BJ (cell line): Measurements from ENCODE around the gene SMG6. TPM values are rescaled to one million over a fixed set of nuclear protein-coding genes. Genes with fewer than 3 reads are reported as not detected.

Experiments used
- CTCF ChIA-PET: fragments of 350-600 bp; formaldehyde crosslinking; extraction: SDS; loops from one replicate; lab custom pipeline; 2021; ENCODE audit warnings: antibody characterized with exemption, inconsistent platforms; lab: Yijun Ruan, JAX
- POLR2A ChIA-PET: fragments of 300-600 bp; sonication (Branson Sonifier 250); formaldehyde crosslinking; extraction: SDS; loops from one replicate; lab custom pipeline; 2021; ENCODE audit warnings: antibody characterized with exemption; lab: Charles Lee
- DNase-seq: peaks from one replicate; pipeline ENCODE4 v3.0.0-alpha.2; 2011; ENCODE audit warnings: low read depth
- H3K27me3 ChIP-seq: 2 replicates; pipeline ENCODE4 v1.6.0; 2011; ENCODE audit warnings: low read length; ENCODE audit not compliant: control insufficient read depth, insufficient read depth
- H3K36me3 ChIP-seq: 2 replicates; pipeline ENCODE4 v1.5.1; 2011; ENCODE audit warnings: low read length; ENCODE audit not compliant: control insufficient read depth, insufficient read depth
- H3K4me3 ChIP-seq: 2 replicates; pipeline ENCODE4 v1.5.1; 2011; ENCODE audit warnings: low read depth, mild to moderate bottlenecking, control low read depth, low read length
- CTCF ChIP-seq: IDR thresholded peaks from 2 replicates; pipeline ENCODE4 v1.5.1; 2011; ENCODE audit warnings: low read depth, mild to moderate bottlenecking, control low read depth, inconsistent platforms, low read length, moderate library complexity; ENCODE audit not compliant: insufficient read depth
- polyA plus RNA-seq: library from polyadenylated mRNA; depleted of rRNA; stranded (reverse); fragments of >200 nt; gene quantifications from 2 replicates; pipeline ENCODE4 v1.2.3, GENCODE V29; 2011

SMG6 gene
- polyA plus RNA-seq, 1 experiment, result 29.7 TPM

DNA sequence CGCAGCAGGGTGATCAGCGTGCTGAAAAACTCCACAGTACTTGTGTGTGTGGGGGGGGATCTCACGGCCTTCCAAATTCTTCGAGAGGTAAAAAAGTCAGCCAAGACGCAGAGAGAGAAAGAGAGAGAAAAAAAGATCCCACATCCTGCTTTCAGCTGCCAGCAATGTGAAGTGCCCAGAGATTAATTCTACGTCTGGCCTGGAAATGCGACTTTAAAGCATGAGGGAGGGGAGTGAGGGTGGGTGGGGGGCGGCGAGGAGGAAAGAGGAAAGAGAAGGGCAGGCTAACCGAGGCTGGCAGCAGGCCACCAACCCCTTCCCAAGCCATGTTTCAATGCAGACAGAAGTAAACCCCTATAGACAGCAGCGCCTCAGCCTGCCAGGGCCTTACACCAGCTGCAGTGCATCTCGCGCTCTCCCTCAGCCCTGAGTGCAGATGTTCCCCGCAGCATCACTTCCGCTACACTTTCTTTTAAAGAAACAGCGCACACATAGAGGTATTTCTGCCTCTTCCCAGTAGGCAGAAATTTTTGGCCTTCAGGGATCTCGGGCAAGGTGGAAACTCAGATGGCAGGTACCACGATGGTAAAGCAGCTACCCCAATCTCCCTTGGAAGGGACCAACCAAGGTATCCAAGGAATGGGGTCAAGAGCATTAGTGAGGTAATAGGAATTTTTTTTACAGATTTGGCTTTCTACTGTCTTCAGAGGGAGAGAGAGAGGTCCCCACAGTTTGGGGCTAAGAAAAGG lies 87.8 kb downstream of the SMG6 start:
- peak; percentile 90 for DNase-seq
- peak overlapping the region; percentile 3 for H3K4me3 ChIP-seq
- no peaks in the 10 kb centered on the region for H3K27me3 ChIP-seq
- CTCF ChIA-PET, result interaction anchor here (0.6 to 3.2 kb wide), 8 partner anchors 8 to 160 kb away, joined by 3 to 19 read pairs (median 3); no protein-coding TSS in a partner anchor
- TF ChIP-seq CTCF, result no peak
- POLR2A ChIA-PET, result interaction anchor here (0.6 kb wide), 1 partner anchor 121 kb away, joined by 4 read pairs; no protein-coding TSS in a partner anchor
- no peaks in the 10 kb centered on the region for H3K36me3 ChIP-seq

GRCh38 chr17:2214929-2215615 lies 88.5 kb downstream of the SMG6 start:
- peak; percentile 57 for DNase-seq
- H3K36me3 ChIP-seq, result no peaks in the 10 kb centered on the region
- H3K4me3 ChIP-seq, result no peak overlapping the region
- CTCF ChIA-PET, result interaction anchor here (1.0 to 3.2 kb wide), 11 partner anchors 9 to 161 kb away, joined by 3 to 19 read pairs (median 5); partner anchors contain the start of gene HIC1
- no peak for TF ChIP-seq CTCF
- POLR2A ChIA-PET, result interaction anchor here (1.1 kb wide), 1 partner anchor 17 kb away, joined by 3 read pairs; no protein-coding TSS in a partner anchor
- H3K27me3 ChIP-seq, result no peaks in the 10 kb centered on the region

GRCh38 chr17:2214047-2214928 lies 89.3 kb downstream of the SMG6 start:
- ChIA-PET POLR2A (interaction anchor here (1.1 to 1.2 kb wide), 2 partner anchors 16 to 22 kb away, joined by 3 read pairs; no protein-coding TSS in a partner anchor), CTCF (interaction anchor here (1.1 to 3.2 kb wide), 15 partner anchors 9 to 160 kb away, joined by 3 to 19 read pairs (median 5); partner anchors contain the start of gene HIC1)
- Histone ChIP-seq H3K27me3 (no peaks in the 10 kb centered on the region), H3K4me3 (peak overlapping the region; percentile 20), H3K36me3 (no peaks in the 10 kb centered on the region; the same call in 1 of the 2 replicates)
- TF ChIP-seq CTCF, result no peak
- no peak for DNase-seq

- DNase-seq, result no peak
- no peak for TF ChIP-seq CTCF
- Histone ChIP-seq H3K36me3 (peaks cover under 1% of the 10 kb centered on the region), H3K4me3 (peak overlapping the region; percentile 20), H3K27me3 (no peaks in the 10 kb centered on the region)
- ChIA-PET POLR2A (interaction anchor here (0.5 to 1.2 kb wide), 3 partner anchors 21 to 34 kb away, joined by 3 read pairs; no protein-coding TSS in a partner anchor), CTCF (interaction anchor here (1.3 to 3.2 kb wide), 12 partner anchors 10 to 159 kb away, joined by 3 to 19 read pairs (median 6); partner anchors contain the start of gene HIC1)
These were observed 90.2 kb downstream of the SMG6 start for GRCh38 chr17:2213291-2213960.
